HG03521 (cell line): ENCODE results near the gene GPR35.
"Not testable (repeated sequence)": the region's sequence is repeated elsewhere in the genome, so short reads cannot be mapped to it uniquely, and the experiment has no call there.

Experiments used
- ATAC-seq: cut with Tn5 transposase; IDR thresholded peaks from one replicate; pipeline ENCODE4 v1.9.1; 2021; ENCODE audit warnings: mild to moderate bottlenecking, moderate library complexity; ENCODE audit not compliant: unreplicated experiment

GPR35 gene

GRCh38 chr2:240601831-240602160 is 23.5 kb upstream of the GPR35 start:
- ATAC-seq: no peak

- no peak for ATAC-seq
Observed at GRCh38 chr2:240602266-240603050, 22.8 kb upstream of the GPR35 start.

GRCh38 chr2:240603081-240603835 is 22.0 kb upstream of the GPR35 start:
- ATAC-seq: no peak

GRCh38 chr2:240603846-240604245 is 21.4 kb upstream of the GPR35 start:
- no peak for ATAC-seq

GRCh38 chr2:240604291-240604938 is 20.9 kb upstream of the GPR35 start:
- ATAC-seq: no peak

GRCh38 chr2:240604939-240605716 is 20.2 kb upstream of the GPR35 start:
- no peak for ATAC-seq

- ATAC-seq: no peak
Observed at GRCh38 chr2:240605867-240606743, 19.2 kb upstream of the GPR35 start.

GRCh38 chr2:240611601-240612210 is 13.6 kb upstream of the GPR35 start:
- ATAC-seq: no peak

GRCh38 chr2:240613781-240614180 is 11.5 kb upstream of the GPR35 start:
- ATAC-seq: no peak

- ATAC-seq: no peak
Observed at GRCh38 chr2:240614391-240614790, 10.9 kb upstream of the GPR35 start.

- no peak for ATAC-seq
Observed at GRCh38 chr2:240615396-240615795, 9.9 kb upstream of the GPR35 start.

GRCh38 chr2:240615820-240616547 is 9.3 kb upstream of the GPR35 start:
- no peak for ATAC-seq

GRCh38 chr2:240616860-240617666 is 8.2 kb upstream of the GPR35 start:
- not testable (repeated sequence) for ATAC-seq

GRCh38 chr2:240618776-240619175 is 6.5 kb upstream of the GPR35 start:
- no peak for ATAC-seq

GRCh38 chr2:240619506-240620148 is 5.7 kb upstream of the GPR35 start:
- ATAC-seq: no peak

GRCh38 chr2:240620149-240620731 is 5.0 kb upstream of the GPR35 start:
- no peak for ATAC-seq

GRCh38 chr2:240620859-240621258 is 4.4 kb upstream of the GPR35 start:
- no peak for ATAC-seq
